Liver (tissue), 9 donors: ENCODE results near the gene SOHLH1. TPM values are rescaled to one million over a fixed set of nuclear protein-coding genes. Genes with fewer than 3 reads are reported as not detected.

Experiments
- DNase-seq: peaks from one replicate; pipeline ENCODE4 v3.0.0-alpha.2; 2017; ENCODE audit warnings: low spot score
- H3K27ac ChIP-seq, 2 donors: one replicate each; pipeline ENCODE4 v1.7.0; 2013; ENCODE audit warnings: inconsistent platforms in 2 of 2, low read length in 2 of 2, control low read depth in 1 of 2, low read depth in 1 of 2, mild to moderate bottlenecking in 1 of 2
- H3K27me3 ChIP-seq, 4 donors: one replicate each; pipeline versions ENCODE4 v1.6.1 to v1.7.0; 2013; ENCODE audit warnings: low read length in 3 of 4, inconsistent platforms in 1 of 4, mild to moderate bottlenecking in 1 of 4, moderate library complexity in 1 of 4; ENCODE audit not compliant: control insufficient read depth in 4 of 4, insufficient read depth in 4 of 4
- H3K36me3 ChIP-seq, 4 donors: one replicate each; pipeline versions ENCODE4 v1.6.1 to v1.7.0; 2013; ENCODE audit warnings: low read length in 3 of 4, mild to moderate bottlenecking in 3 of 4, low read depth in 1 of 4, moderate library complexity in 1 of 4; ENCODE audit not compliant: control insufficient read depth in 4 of 4, insufficient read depth in 3 of 4
- H3K4me1 ChIP-seq, 4 donors: one replicate each; pipeline versions ENCODE4 v1.6.1 to v1.7.0; 2013; ENCODE audit warnings: low read length in 3 of 4, mild to moderate bottlenecking in 3 of 4, moderate library complexity in 1 of 4; ENCODE audit not compliant: control insufficient read depth in 4 of 4, insufficient read depth in 4 of 4
- H3K4me3 ChIP-seq, 3 donors: one replicate each; pipeline versions ENCODE4 v1.6.1 to v1.7.0; 2013; ENCODE audit warnings: low read length in 3 of 3, control low read depth in 1 of 3, low read depth in 1 of 3, mild to moderate bottlenecking in 1 of 3
- H3K9ac ChIP-seq, 2 donors: one replicate each; pipeline ENCODE4 v1.7.0; 2013; ENCODE audit warnings: low read length in 2 of 2, mild to moderate bottlenecking in 2 of 2, moderate library complexity in 2 of 2, control low read depth in 1 of 2, low read depth in 1 of 2
- H3K9me3 ChIP-seq, 4 donors: one replicate each; pipeline versions ENCODE4 v1.6.1 to v1.7.0; 2013; ENCODE audit warnings: low read length in 3 of 4; ENCODE audit not compliant: control insufficient read depth in 4 of 4
- ATF3 ChIP-seq: IDR thresholded peaks from 2 replicates; pipeline ENCODE4 v1.6.1; 2016; ENCODE audit warnings: antibody characterized with exemption
- CTCF ChIP-seq: fragments of 150-350 bp; IDR thresholded peaks from 2 replicates; pipeline ENCODE4 v1.5.1; 2017; ENCODE audit warnings: improper control_type of control experiment, low read depth, low read length; ENCODE audit not compliant: missing input control
- EGR1 ChIP-seq, 2 donors: IDR thresholded peaks; 2 replicates each; pipeline ENCODE4 v1.6.1; 2016 to 2018; ENCODE audit warnings: antibody characterized with exemption in 2 of 2, low read depth in 2 of 2
- FOXA1 ChIP-seq: IDR thresholded peaks from 2 replicates; pipeline ENCODE4 v1.6.1; 2016; ENCODE audit warnings: antibody characterized with exemption
- FOXA2 ChIP-seq: IDR thresholded peaks from 2 replicates; pipeline ENCODE4 v1.6.1; 2016; ENCODE audit warnings: antibody characterized with exemption
- GABPA ChIP-seq, 2 donors: IDR thresholded peaks in 1 of 2; conservative IDR thresholded peaks in 1 of 2; 2 replicates each; pipeline ENCODE4 v1.6.1; 2016; ENCODE audit warnings: antibody characterized with exemption in 2 of 2, mild to moderate bottlenecking in 1 of 2, moderate library complexity in 1 of 2
- HNF4A ChIP-seq, 2 donors: conservative IDR thresholded peaks; 2 replicates each; pipeline ENCODE4 v1.6.1; 2016; ENCODE audit warnings: antibody characterized with exemption in 2 of 2, mild to moderate bottlenecking in 2 of 2
- HNF4G ChIP-seq: IDR thresholded peaks from 2 replicates; pipeline ENCODE4 v1.6.1; 2016; ENCODE audit warnings: antibody characterized with exemption
- JUND ChIP-seq, 2 donors: IDR thresholded peaks; 2 replicates each; pipeline ENCODE4 v1.6.1; 2016; ENCODE audit warnings: antibody characterized with exemption in 2 of 2
- MAX ChIP-seq: IDR thresholded peaks from 2 replicates; pipeline ENCODE4 v1.6.1; 2016; ENCODE audit warnings: antibody characterized with exemption
- NR2F2 ChIP-seq: IDR thresholded peaks from 2 replicates; pipeline ENCODE4 v1.6.1; 2016; ENCODE audit warnings: antibody characterized with exemption
- REST ChIP-seq: IDR thresholded peaks from 2 replicates; pipeline ENCODE4 v1.6.1; 2016; ENCODE audit warnings: antibody characterized with exemption, mild to moderate bottlenecking
- RXRA ChIP-seq, 2 donors: IDR thresholded peaks; 2 replicates each; pipeline ENCODE4 v1.6.1; 2017 to 2018; ENCODE audit warnings: antibody characterized with exemption in 2 of 2, mild to moderate bottlenecking in 1 of 2
- SP1 ChIP-seq: IDR thresholded peaks from 2 replicates; pipeline ENCODE4 v1.6.1; 2018; ENCODE audit warnings: antibody characterized with exemption, mild to moderate bottlenecking
- TAF1 ChIP-seq: conservative IDR thresholded peaks from 2 replicates; pipeline ENCODE4 v1.6.1; 2016; ENCODE audit warnings: antibody characterized with exemption, mild to moderate bottlenecking
- YY1 ChIP-seq: IDR thresholded peaks from 2 replicates; pipeline ENCODE4 v1.6.1; 2016; ENCODE audit warnings: antibody characterized with exemption, mild to moderate bottlenecking
- ZBTB33 ChIP-seq: IDR thresholded peaks from 2 replicates; pipeline ENCODE4 v1.6.1; 2016; ENCODE audit warnings: antibody characterized with exemption
- WGBS: extraction: QIAGEN DNeasy Blood & Tissue Kit; methylation state at CpG from one replicate; pipeline ENCODE4 v1.1.7; 2013; 5-methylcytosine and 5-hydroxymethylcytosine counted together
- polyA plus RNA-seq, 2 donors: library from polyadenylated mRNA; stranded (reverse) in 1 of 2; unstranded in 1 of 2; fragments of 200-250 nt in 1 of 2; fragments of >200 nt in 1 of 2; fragmentation: Nextera tagmentation in 1 of 2; extraction: Ambion mirVana in 1 of 2; gene quantifications; one replicate each; pipeline versions ENCODE4 v1.2.1 to v1.2.3, GENCODE V29; 2013 to 2015
- total RNA-seq, 2 donors: library from RNA; depleted of rRNA; stranded (reverse); fragments of >200 nt; gene quantifications; one replicate each; pipeline ENCODE4 v1.2.3, GENCODE V29; 2014
- donor health status: healthy.
- donor health status: healthy.
- donor health status: healthy.
- donor health status: healthy.
- donor health status: healthy.

The SOHLH1 gene
- total and polyA plus RNA-seq, 4 donors, result not detected

- no peak for DNase-seq
- Histone ChIP-seq H3K27me3 (peaks cover 0 to 3% (median 1%) of the 10 kb centered on the region in 4 donors), H3K4me1 (no peaks in the 10 kb centered on the region), H3K9me3 (no peaks in the 10 kb centered on the region), H3K27ac (no peak overlapping the region), H3K36me3 (no peaks in the 10 kb centered on the region), H3K4me3 (no peak overlapping the region), H3K9ac (no peak overlapping the region)
- WGBS, result 87% methylated on average over 19 of the region's 19 CpGs
- no peak for TF ChIP-seq JUND (IDR thresholded peaks at IDR 0.05)
- TF ChIP-seq ZBTB33, result no peak
- no peak for TF ChIP-seq SP1
- TF ChIP-seq FOXA1, result no peak
- no peak for TF ChIP-seq TAF1
- TF ChIP-seq HNF4G, result no peak
- no peak for TF ChIP-seq RXRA (IDR thresholded peaks at IDR 0.05)
- TF ChIP-seq GABPA (IDR thresholded peaks at IDR 0.05 in 1 of 2, conservative IDR thresholded peaks at IDR 0.05 in 1 of 2), result no peak
- no peak for TF ChIP-seq MAX
- no peak for TF ChIP-seq REST
- TF ChIP-seq ATF3, result no peak
- TF ChIP-seq EGR1 (IDR thresholded peaks at IDR 0.05; ENCODE audit: low read depth in 2 of 2), result no peak
- no peak for TF ChIP-seq HNF4A (conservative IDR thresholded peaks at IDR 0.05)
- no peak for TF ChIP-seq CTCF
- no peak for TF ChIP-seq YY1
- no peak for TF ChIP-seq FOXA2
- no peak for TF ChIP-seq NR2F2
These were observed 8.3 kb downstream of the SOHLH1 start for GRCh38 chr9:135690836-135691570.
